B cell (primary cell): Measurements from ENCODE around the gene ARGLU1. TPM values are rescaled to one million over a fixed set of nuclear protein-coding genes. Genes with fewer than 3 reads are reported as not detected.

Experiments used
- ATAC-seq: fragments of 200-7000 bp; cut with Tn5 transposase; one replicate; pipeline ENCODE4 v1.10.0; 2021; ENCODE audit warnings: low read depth, mild to moderate bottlenecking, moderate number of reproducible peaks, moderate library complexity
- CTCF ChIA-PET: fragments of 350-600 bp; sonication (Branson Sonifier 250); formaldehyde crosslinking; loops from one replicate; lab custom pipeline; 2021; ENCODE audit warnings: antibody characterized with exemption, inconsistent platforms; lab: Charles Lee
- POLR2A ChIA-PET: fragments of 350-600 bp; sonication (Branson Sonifier 250); formaldehyde crosslinking; loops from one replicate; lab custom pipeline; 2021; ENCODE audit warnings: antibody characterized with exemption; lab: Charles Lee
- DNase-seq: peaks from one replicate; pipeline ENCODE4 v3.0.0; 2013
- H2AFZ ChIP-seq: 2 replicates; pipeline ENCODE4 v1.6.1; 2012; ENCODE audit warnings: mild to moderate bottlenecking, low read depth, low read length; ENCODE audit not compliant: insufficient read depth, poor library complexity, severe bottlenecking
- H3K27ac ChIP-seq, 2 donors: 1 replicate in 1 of 2; 2 replicates in 1 of 2; pipeline ENCODE4 v1.5.1; 2012 to 2013; ENCODE audit warnings: low read length in 2 of 2, mild to moderate bottlenecking in 2 of 2, moderate library complexity in 1 of 2
- H3K27me3 ChIP-seq, 4 experiments: fragments of 200-600 bp in 1 of 4; sonication (generic) in 1 of 4; replicated peaks in 1 of 4; 1 replicate in 2 of 4; 2 replicates in 2 of 4; pipeline versions ENCODE4 v1.6.1 to v1.7.0; 2013 to 2016; ENCODE audit warnings: low read length in 3 of 4, mild to moderate bottlenecking in 2 of 4, mixed read lengths in 1 of 4, moderate library complexity in 1 of 4; ENCODE audit not compliant: insufficient read depth in 4 of 4, control insufficient read depth in 3 of 4; ENCODE audit errors: control extremely low read depth in 1 of 4
- H3K36me3 ChIP-seq, 2 experiments: replicated peaks in 1 of 2; 1 replicate in 1 of 2; 2 replicates in 1 of 2; pipeline versions ENCODE4 v1.6.1 to v1.7.1; 2013; ENCODE audit warnings: low read length in 1 of 2; ENCODE audit not compliant: insufficient read depth in 2 of 2, control insufficient read depth in 1 of 2; ENCODE audit errors: control extremely low read depth in 1 of 2, extremely low read depth in 1 of 2
- H3K4me1 ChIP-seq, 2 donors: fragments of 200-600 bp in 1 of 2; sonication (generic) in 1 of 2; 1 replicate in 1 of 2; 2 replicates in 1 of 2; pipeline versions ENCODE4 v1.5.1 to v1.6.1; 2013 to 2017; ENCODE audit warnings: low read length in 2 of 2; ENCODE audit not compliant: control insufficient read depth in 2 of 2, insufficient read depth in 2 of 2
- H3K4me2 ChIP-seq: replicated peaks from 2 replicates; pipeline ENCODE3; 2012; ENCODE audit warnings: mild to moderate bottlenecking, low read depth, low read length; ENCODE audit not compliant: poor library complexity, severe bottlenecking
- H3K4me3 ChIP-seq, 5 experiments: fragments of 200-600 bp in 1 of 5; sonication (generic) in 1 of 5; 1 replicate in 3 of 5; 2 replicates in 2 of 5; pipeline versions ENCODE4 v1.5.1 to v1.7.0; 2011 to 2016; ENCODE audit warnings: low read length in 4 of 5, mild to moderate bottlenecking in 4 of 5, low read depth in 2 of 5, control low read depth in 1 of 5, moderate library complexity in 1 of 5; ENCODE audit not compliant: insufficient read depth in 1 of 5; ENCODE audit errors: control extremely low read depth in 1 of 5, extremely low read depth in 1 of 5
- H3K79me2 ChIP-seq: fragments of 200-600 bp; sonication (generic); one replicate; pipeline ENCODE4 v1.6.0; 2016; ENCODE audit warnings: low read length; ENCODE audit not compliant: control insufficient read depth, insufficient read depth
- H3K9ac ChIP-seq: fragments of 200-600 bp; sonication (generic); 2 replicates; pipeline ENCODE4 v1.6.1; 2017; ENCODE audit warnings: mild to moderate bottlenecking, low read length, moderate library complexity
- H3K9me3 ChIP-seq, 3 donors: one replicate each; pipeline versions ENCODE4 v1.6.1 to v1.7.1; 2013; ENCODE audit warnings: low read length in 2 of 3; ENCODE audit not compliant: control insufficient read depth in 2 of 3, insufficient read depth in 1 of 3; ENCODE audit errors: control extremely low read depth in 1 of 3
- H4K20me1 ChIP-seq: 2 replicates; pipeline ENCODE4 v1.6.0; 2012; ENCODE audit warnings: mild to moderate bottlenecking, low read length; ENCODE audit not compliant: insufficient read depth, control insufficient read depth, poor library complexity, severe bottlenecking
- H3K27ac Mint-ChIP-seq: one replicate; pipeline ENCODE4 v1.8.0; 2021; ENCODE audit warnings: mixed read lengths
- H3K27me3 Mint-ChIP-seq: one replicate; pipeline ENCODE4 v1.8.0; 2021; ENCODE audit warnings: mixed read lengths
- H3K4me1 Mint-ChIP-seq: one replicate; pipeline ENCODE4 v1.8.0; 2021; ENCODE audit warnings: mixed read lengths
- H3K4me3 Mint-ChIP-seq: one replicate; pipeline ENCODE4 v1.8.0; 2021; ENCODE audit warnings: mixed read lengths
- H3K9me3 Mint-ChIP-seq: one replicate; pipeline ENCODE4 v1.8.0; 2022; ENCODE audit warnings: mixed read lengths; ENCODE audit not compliant: insufficient read depth
- CTCF ChIP-seq: fragments of 200-600 bp; IDR thresholded peaks from one replicate; pipeline ENCODE4 v1.8.0; 2022; ENCODE audit warnings: antibody characterized with exemption, mild to moderate bottlenecking
- EZH2 ChIP-seq: IDR thresholded peaks from 2 replicates; pipeline ENCODE4 v1.6.1; 2012; ENCODE audit warnings: borderline replicate concordance, low read depth, mild to moderate bottlenecking, moderate library complexity, low read length; ENCODE audit not compliant: insufficient read depth, poor library complexity, severe bottlenecking
- WGBS: methylation state at CpG from one replicate; pipeline ENCODE4 v1.1.5; 2013; ENCODE audit warnings: missing lambda C conversion rate; ENCODE audit not compliant: insufficient coverage; 5-methylcytosine and 5-hydroxymethylcytosine counted together
- intact Hi-C: fragments of 100-400 bp; cut with micrococcal nuclease; formaldehyde crosslinking; loops from one replicate; pipeline ENCODE4 v1.10.0; 2022
- polyA plus RNA-seq: library from polyadenylated mRNA; depleted of rRNA; stranded (reverse); fragments of >200 nt; gene quantifications from 2 replicates; pipeline ENCODE4 v1.2.3, GENCODE V29; 2012
- total RNA-seq, 2 donors: library from RNA; stranded (reverse); fragments of 120-200 nt in 1 of 2; gene quantifications; 1 replicate in 1 of 2; 2 replicates in 1 of 2; pipeline versions ENCODE4 v1.2.3 to v1.2.4, GENCODE V29; 2013 to 2022

ARGLU1 gene
- total and polyA plus RNA-seq, 2 donors (not counting 1 experiment from before 2014, with no cell fraction given) = 170 to 261 TPM

DNA sequence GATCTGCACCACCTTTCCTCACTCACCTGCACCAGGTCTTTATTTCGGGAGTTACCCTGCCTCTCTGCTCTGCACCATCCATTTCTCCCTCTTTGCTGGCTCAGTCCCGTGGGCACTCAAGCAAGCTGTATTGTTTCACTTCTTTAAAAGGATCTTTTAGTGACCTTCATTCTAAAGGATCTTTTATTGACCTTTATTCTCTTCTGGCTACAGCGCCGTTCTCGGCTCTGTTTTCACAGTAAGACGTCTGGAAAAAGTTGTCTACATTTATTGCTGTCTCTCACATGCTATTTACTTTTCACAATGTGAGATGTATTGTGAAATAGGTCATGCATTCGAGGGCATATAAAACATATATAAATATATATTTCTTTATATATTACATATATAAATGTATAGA, 35.6 kb upstream of the ARGLU1 start:
- ChIA-PET CTCF (no interaction called here), POLR2A (no interaction called here)
- Histone ChIP-seq H3K79me2 (no peaks in the 10 kb centered on the region), H3K4me3 (no peak overlapping the region), H3K9ac (no peak overlapping the region), H3K27me3 (no peaks in the 10 kb centered on the region), H3K27ac (no peak overlapping the region), H3K4me2 (no peak overlapping the region), H3K9me3 (no peaks in the 10 kb centered on the region), H3K36me3 (no peaks in the 10 kb centered on the region), H3K4me1 (no peaks in the 10 kb centered on the region), H2AFZ (no peak overlapping the region), H4K20me1 (no peaks in the 10 kb centered on the region)
- Mint-ChIP-seq H3K27ac (no peak overlapping the region), H3K4me3 (no peak overlapping the region), H3K9me3 (no peaks in the 10 kb centered on the region), H3K4me1 (no peaks in the 10 kb centered on the region), H3K27me3 (peaks cover 9% of the 10 kb centered on the region)
- WGBS = 50% methylated on average over 2 of the region's 7 CpGs
- DNase-seq (no peak), ATAC-seq (no peak)
- TF ChIP-seq CTCF = no peak
- no peak for TF ChIP-seq EZH2
- intact Hi-C loops = no loop called here

GRCh38 chr13:106602178-106602577, 34.2 kb upstream of the ARGLU1 start:
- ChIA-PET POLR2A (no interaction called here), CTCF (no interaction called here)
- Mint-ChIP-seq H3K27ac (no peak overlapping the region), H3K9me3 (no peaks in the 10 kb centered on the region), H3K27me3 (peaks cover 14% of the 10 kb centered on the region), H3K4me1 (no peaks in the 10 kb centered on the region), H3K4me3 (no peak overlapping the region)
- DNase-seq = no peak
- Histone ChIP-seq H2AFZ (no peak overlapping the region), H3K9me3 (no peaks in the 10 kb centered on the region), H3K4me3 (no peak overlapping the region), H3K4me1 (no peaks in the 10 kb centered on the region), H4K20me1 (no peaks in the 10 kb centered on the region), H3K4me2 (no peak overlapping the region), H3K79me2 (no peaks in the 10 kb centered on the region), H3K27me3 (no peaks in the 10 kb centered on the region), H3K36me3 (no peaks in the 10 kb centered on the region), H3K9ac (no peak overlapping the region), H3K27ac (no peak overlapping the region)
- TF ChIP-seq CTCF (no peak), EZH2 (no peak)
- ATAC-seq = no peak
- intact Hi-C loops = no loop called here
- WGBS = 91% methylated on average over 3 of the region's 3 CpGs
